Right renal pelvis (tissue), 4 donors: Measurements from ENCODE around the gene CYP4A22. TPM values are rescaled to one million over a fixed set of nuclear protein-coding genes. Genes with fewer than 3 reads are reported as not detected.

Experiments
- polyA plus RNA-seq, 4 donors: library from polyadenylated mRNA; unstranded; fragments of 120-200 nt; gene quantifications; one replicate each; pipeline ENCODE4 v1.2.1, GENCODE V29; 2013; ENCODE audit not compliant: insufficient read length in 4 of 4

The CYP4A22 gene
- polyA plus RNA-seq, 4 donors: 5.1 to 7.8 (median 7.5) TPM

Other genes with a start within 250 kb of the CYP4A22 start
- 10 to 100 TPM; 37.8 to 55.3 (median 46.3) TPM for gene CYP4A11, start 196.0 kb upstream of the CYP4A22 start, polyA plus RNA-seq
- gene CYP4X1, start 113.8 kb upstream of the CYP4A22 start, polyA plus RNA-seq: 10 to 100 TPM in 3 of 4 donors, 1 to 10 TPM in 1; 8.2 to 13.4 (median 11.6) TPM
- gene CYP4Z1, start 70.2 kb upstream of the CYP4A22 start, polyA plus RNA-seq: under 1 TPM; 0.19 to 0.77 (median 0.27) TPM
- gene PDZK1IP1, start 52.6 kb downstream of the CYP4A22 start, polyA plus RNA-seq: 10 to 100 TPM; 39.5 to 60.3 (median 49.0) TPM
- 1 to 10 TPM; 4.2 to 6.3 (median 4.7) TPM for gene TAL1, start 94.8 kb downstream of the CYP4A22 start, polyA plus RNA-seq
- gene STIL, start 176.7 kb downstream of the CYP4A22 start, polyA plus RNA-seq: 1 to 10 TPM; 7.9 to 9.2 (median 8.9) TPM
- gene CMPK1, start 196.3 kb downstream of the CYP4A22 start, polyA plus RNA-seq: 10 to 100 TPM; 66.3 to 83.9 (median 81.9) TPM